GM12878 (cell line): ENCODE results near the gene MYO10. TPM values are rescaled to one million over a fixed set of nuclear protein-coding genes. Genes with fewer than 3 reads are reported as not detected.

ENCODE experiments used
- ATAC-seq: fragments of 200-7000 bp; cut with Tn5 transposase; 3 replicates; pipeline ENCODE4 v1.9.1; 2020; ENCODE audit warnings: mild to moderate bottlenecking, moderate library complexity
- BruUV-seq: library from RNA; stranded (reverse); fragments of 400-500 nt; replicated peaks from 2 replicates; lab custom pipeline; 2021; lab: Mats Ljungman, UMichigan
- CTCF ChIA-PET: fragments of 300-600 bp; sonication (Branson Sonifier 250); formaldehyde crosslinking; extraction: SDS; loops from one replicate; lab custom pipeline; 2021; ENCODE audit warnings: inconsistent platforms; lab: Yijun Ruan, JAX
- POLR2A ChIA-PET: fragments of 350-600 bp; formaldehyde crosslinking; extraction: SDS; loops from one replicate; lab custom pipeline; 2021; ENCODE audit warnings: inconsistent platforms; lab: Charles Lee
- RAD21 ChIA-PET: fragments of 300-600 bp; sonication (Branson Sonifier 250); formaldehyde crosslinking; loops from one replicate; lab custom pipeline; 2023; ENCODE audit warnings: antibody characterized with exemption; ENCODE audit not compliant: unreplicated experiment; lab: Charles Lee
- SMC1A ChIA-PET: fragments of 300-600 bp; sonication (Branson Sonifier 250); formaldehyde crosslinking; loops from one replicate; lab custom pipeline; 2023; ENCODE audit not compliant: unreplicated experiment, uncharacterized antibody; lab: Charles Lee
- DNase-seq: peaks from one replicate; pipeline ENCODE4 v3.0.0-alpha.2; 2011; ENCODE audit warnings: low read depth, low spot score
- FAIRE-seq: peaks from 3 replicates; lab custom pipeline; 2011; peaks lifted over from hg19 to GRCh38; lab: Jason Lieb, UNC
- H2AFZ ChIP-seq: 2 replicates; pipeline ENCODE4 v1.6.0; 2011; ENCODE audit warnings: low read depth, low read length, control low read depth; ENCODE audit not compliant: control insufficient read depth
- H3K27ac ChIP-seq: 2 replicates; pipeline ENCODE4 v1.5.1; 2011; ENCODE audit warnings: control low read depth; ENCODE audit not compliant: control insufficient read depth, insufficient read depth
- H3K27me3 ChIP-seq, 2 experiments: replicated peaks in 1 of 2; 2 replicates each; pipeline versions ENCODE4 v1.6.0 to v1.6.1; 2011; ENCODE audit warnings: low read length in 1 of 2; ENCODE audit not compliant: control insufficient read depth in 2 of 2, insufficient read depth in 2 of 2
- H3K36me3 ChIP-seq, 2 experiments: 2 replicates each; pipeline ENCODE4 v1.5.1; 2011; ENCODE audit warnings: low read length in 1 of 2; ENCODE audit not compliant: control insufficient read depth in 2 of 2, insufficient read depth in 2 of 2
- H3K4me1 ChIP-seq: 2 replicates; pipeline ENCODE4 v1.6.1; 2011; ENCODE audit warnings: mild to moderate bottlenecking, low read length, moderate library complexity, mixed read lengths; ENCODE audit not compliant: control insufficient read depth, insufficient read depth
- H3K4me2 ChIP-seq: 2 replicates; pipeline ENCODE4 v1.6.0; 2011; ENCODE audit warnings: control low read depth; ENCODE audit not compliant: control insufficient read depth, insufficient read depth
- H3K4me3 ChIP-seq: fragments of 200-600 bp; sonication (generic); 2 replicates; pipeline ENCODE4 v1.5.1; 2016
- H3K79me2 ChIP-seq: 2 replicates; pipeline ENCODE4 v1.6.0; 2011; ENCODE audit warnings: low read length; ENCODE audit not compliant: control insufficient read depth, insufficient read depth
- H3K9ac ChIP-seq: 2 replicates; pipeline ENCODE4 v1.8.0; 2011; ENCODE audit warnings: low read length, control low read depth, mixed read lengths; ENCODE audit not compliant: control insufficient read depth, insufficient read depth
- H3K9me3 ChIP-seq: replicated peaks from 3 replicates; pipeline ENCODE4 v1.5.1; 2011; ENCODE audit warnings: mild to moderate bottlenecking, low read length; ENCODE audit not compliant: control insufficient read depth, insufficient read depth
- H4K20me1 ChIP-seq: 2 replicates; pipeline ENCODE4 v1.6.0; 2011; ENCODE audit not compliant: control insufficient read depth, insufficient read depth
- CBFB ChIP-seq: IDR thresholded peaks from 2 replicates; pipeline ENCODE4 v1.6.1; 2016; ENCODE audit warnings: antibody characterized with exemption, low read depth
- CREM ChIP-seq: IDR thresholded peaks from 2 replicates; pipeline ENCODE4 v1.6.1; 2014; ENCODE audit warnings: antibody characterized with exemption, low read depth
- EED ChIP-seq: sonication (generic); IDR thresholded peaks from 2 replicates; pipeline ENCODE4 v1.6.1; 2016; ENCODE audit warnings: antibody characterized with exemption, low read depth
- EP300 ChIP-seq, 2 experiments: fragments of 150-350 bp in 1 of 2; IDR thresholded peaks; 2 replicates each; pipeline ENCODE4 v1.6.1; 2011 to 2012; ENCODE audit warnings: low read depth in 2 of 2, low read length in 2 of 2, borderline replicate concordance in 1 of 2, improper control_type of control experiment in 1 of 2, inconsistent platforms in 1 of 2; ENCODE audit not compliant: control insufficient read depth in 1 of 2
- ESRRA ChIP-seq: IDR thresholded peaks from 2 replicates; pipeline ENCODE4 v1.6.1; 2012; ENCODE audit warnings: mild to moderate bottlenecking, low read length, improper control_type of control experiment
- EZH2 ChIP-seq: IDR thresholded peaks from 2 replicates; pipeline ENCODE4 v1.6.1; 2012; ENCODE audit warnings: low read depth, mild to moderate bottlenecking, control low read depth, inconsistent platforms, low read length, borderline replicate concordance; ENCODE audit not compliant: control insufficient read depth
- HDAC6 ChIP-seq: fragments of 200-600 bp; sonication (generic); IDR thresholded peaks from one replicate; pipeline ENCODE4 v1.8.0; 2017; ENCODE audit warnings: antibody characterized with exemption; ENCODE audit not compliant: unreplicated experiment
- IRF5 ChIP-seq: fragments of 450-650 bp; IDR thresholded peaks from 2 replicates; pipeline ENCODE4 v1.6.1; 2017; ENCODE audit warnings: borderline replicate concordance
- MEF2A ChIP-seq: IDR thresholded peaks from 2 replicates; pipeline ENCODE4 v1.6.1; 2011; ENCODE audit warnings: low read depth, mild to moderate bottlenecking, low read length, moderate library complexity; ENCODE audit not compliant: insufficient read depth
- MLLT1 ChIP-seq: fragments of 450-650 bp; IDR thresholded peaks from 2 replicates; pipeline ENCODE4 v1.6.1; 2016; ENCODE audit warnings: mild to moderate bottlenecking
- MTA3 ChIP-seq: IDR thresholded peaks from 2 replicates; pipeline ENCODE4 v1.6.1; 2012; ENCODE audit warnings: low read length, inconsistent platforms, borderline replicate concordance
- RB1 ChIP-seq: fragments of 450-650 bp; formaldehyde crosslinking; IDR thresholded peaks from 2 replicates; pipeline ENCODE4 v1.6.1; 2017; ENCODE audit warnings: mild to moderate bottlenecking, borderline replicate concordance
- WRNIP1 ChIP-seq: IDR thresholded peaks from 2 replicates; pipeline ENCODE4 v1.6.1; 2011; ENCODE audit warnings: low read depth, low read length, improper control_type of control experiment, borderline replicate concordance
- ZBTB40 ChIP-seq: fragments of 450-650 bp; IDR thresholded peaks from 2 replicates; pipeline ENCODE4 v1.6.1; 2016; ENCODE audit warnings: mild to moderate bottlenecking, moderate library complexity, borderline replicate concordance
- WGBS: methylation state at CpG from one replicate; pipeline ENCODE4 v1.1.6; 2016; ENCODE audit warnings: low lambda C conversion rate; ENCODE audit not compliant: insufficient replicate concordance, insufficient coverage; ENCODE audit errors: missing lambda C conversion rate; 5-methylcytosine and 5-hydroxymethylcytosine counted together
- in situ Hi-C: fragments of 300-500 bp; cut with MboI; formaldehyde crosslinking; loops from 9 replicates; pipeline ENCODE4 v1.14.3; 2018; ENCODE audit warnings: mixed read lengths
- intact Hi-C: fragments of 100-400 bp; cut with micrococcal nuclease; formaldehyde crosslinking; loops from one replicate; pipeline ENCODE4 v1.14.2; 2022; ENCODE audit not compliant: unreplicated experiment
- polyA plus RNA-seq, 11 experiments: library from polyadenylated mRNA; depleted of rRNA in 4 of 11; unstranded in 6 of 11; stranded (reverse) in 5 of 11; fragments of >200 nt; fragmentation: Nextera tagmentation in 4 of 11; fragmentation: Illumina TruSeq in 1 of 11; extraction: Ambion mirVana in 4 of 11; extraction: Trizol in 1 of 11; gene quantifications; 1 replicate in 1 of 11; 2 replicates in 10 of 11; pipeline versions ENCODE4 v1.2.1 to v1.2.3, GENCODE V29; 2011 to 2016; ENCODE audit warnings: inconsistent platforms in 2 of 11, missing spikeins in 2 of 11, low read depth in 1 of 11
- total RNA-seq, 4 experiments: library from RNA; depleted of rRNA in 3 of 4; stranded (reverse); fragments of >200 nt in 3 of 4; fragmentation: Illumina TruSeq in 1 of 4; extraction: Trizol in 1 of 4; gene quantifications; 2 replicates each; pipeline versions ENCODE4 v1.2.1 to v1.2.3, GENCODE V29; 2013 to 2021

Gene MYO10
- total and polyA plus RNA-seq, 10 of the 15 experiments (the other 5 are each of a cell fraction or from before 2014, with no cell fraction given), result 0.02 to 0.77 (median 0.17) TPM

- TF ChIP-seq MLLT1, result no peak
- no peak for TF ChIP-seq MTA3
Observed at GRCh38 chr5:16936989-16937438, 926 bp upstream of the MYO10 start (continued).

GRCh38 chr5:16935231-16936149, 598 bp downstream of the MYO10 start:
- FAIRE-seq (no peak), ATAC-seq (peak; percentile 53), DNase-seq (no peak)
- Histone ChIP-seq H2AFZ (no peak overlapping the region), H3K27me3 (peaks cover 0 to 29% of the 10 kb centered on the region in 2 experiments; a peak in 2 of 4 replicates), H3K4me1 (no peaks in the 10 kb centered on the region), H3K9me3 (no peaks in the 10 kb centered on the region; the same call in 2 of the 3 replicates), H3K27ac (no peak overlapping the region), H3K9ac (no peak overlapping the region), H3K79me2 (no peaks in the 10 kb centered on the region), H4K20me1 (no peaks in the 10 kb centered on the region), H3K4me2 (peak overlapping the region; percentile 74), H3K4me3 (no peak overlapping the region), H3K36me3 (no peaks in the 10 kb centered on the region)
- ChIA-PET RAD21 (no interaction called here), POLR2A (no interaction called here), SMC1A (no interaction called here), CTCF (no interaction called here)
- intact Hi-C loops, result no loop called here
- in situ Hi-C loops, result loop anchor here (10.0 kb wide), 1 partner anchor 249 kb away; no protein-coding TSS in a partner anchor
- 4% methylated on average over 79 of the region's 85 CpGs for WGBS
- no TSS peak for BruUV-seq
- TF ChIP-seq RB1 (no peak), EP300 (IDR thresholded peaks at IDR 0.05; ENCODE audit: borderline replicate concordance in 1 of 2, control insufficient read depth in 1 of 2, low read depth in 2 of 2, low read length in 2 of 2) (no peak), CBFB (no peak), IRF5 (no peak), HDAC6 (no peak), WRNIP1 (no peak), EZH2 (no peak), MEF2A (no peak), ESRRA (no peak), EED (no peak), ZBTB40 (no peak), CREM (no peak)
